OCI-LY7 (cell line): ENCODE measurements around the gene TTC28. TPM values are rescaled to one million over a fixed set of nuclear protein-coding genes. Genes with fewer than 3 reads are reported as not detected.

Experiments used
- BruUV-seq: library from RNA; stranded (reverse); fragments of 400-500 nt; replicated peaks from 2 replicates; lab custom pipeline; 2021; lab: Mats Ljungman, UMichigan
- CTCF ChIA-PET: fragments of 300-600 bp; sonication (Branson Sonifier 250); formaldehyde crosslinking; loops from one replicate; lab custom pipeline; 2022; ENCODE audit warnings: antibody characterized with exemption; ENCODE audit not compliant: unreplicated experiment; lab: Charles Lee
- POLR2A ChIA-PET: fragments of 300-600 bp; sonication (Branson Sonifier 250); formaldehyde crosslinking; loops from one replicate; lab custom pipeline; 2022; ENCODE audit warnings: antibody characterized with exemption; lab: Charles Lee
- DNase-seq: peaks from one replicate; pipeline ENCODE4 v3.0.0-alpha.2; 2015; ENCODE audit warnings: low spot score
- H2AFZ ChIP-seq: fragments of 200-600 bp; sonication (generic), shearing (Covaris generic); 2 replicates; pipeline ENCODE4 v1.6.1; 2014; ENCODE audit warnings: mild to moderate bottlenecking, antibody characterized with exemption, low read length, moderate library complexity
- H3K27ac ChIP-seq: fragments of 200-600 bp; sonication (generic); 2 replicates; pipeline ENCODE4 v1.5.1; 2014; ENCODE audit warnings: mixed run types, low read depth, mild to moderate bottlenecking, moderate library complexity, low read length, inconsistent platforms; ENCODE audit not compliant: poor library complexity, severe bottlenecking
- H3K36me3 ChIP-seq: fragments of 200-600 bp; sonication (generic); 2 replicates; pipeline ENCODE4 v1.6.1; 2014; ENCODE audit warnings: mild to moderate bottlenecking, antibody characterized with exemption, low read length, moderate library complexity, mixed read lengths; ENCODE audit not compliant: insufficient read depth
- H3K4me1 ChIP-seq: fragments of 200-600 bp; sonication (generic); 2 replicates; pipeline ENCODE4 v1.5.1; 2014; ENCODE audit warnings: mild to moderate bottlenecking, low read length; ENCODE audit not compliant: insufficient read depth, poor library complexity, severe bottlenecking
- H3K4me2 ChIP-seq: fragments of 200-600 bp; sonication (generic); 2 replicates; pipeline ENCODE4 v1.6.1; 2014; ENCODE audit warnings: mild to moderate bottlenecking, low read length
- H3K4me3 ChIP-seq: fragments of 200-600 bp; sonication (generic); 2 replicates; pipeline ENCODE4 v1.5.1; 2014; ENCODE audit warnings: mild to moderate bottlenecking, low read depth, low read length; ENCODE audit not compliant: poor library complexity, severe bottlenecking
- H3K79me2 ChIP-seq: fragments of 200-600 bp; sonication (generic); 2 replicates; pipeline ENCODE4 v1.6.1; 2016; ENCODE audit warnings: low read depth, mild to moderate bottlenecking, low read length, moderate library complexity, mixed read lengths; ENCODE audit not compliant: insufficient read depth
- H3K9me2 ChIP-seq: fragments of 200-600 bp; sonication (generic); 2 replicates; pipeline ENCODE4 v1.6.1; 2016; ENCODE audit warnings: mild to moderate bottlenecking, low read length, mixed read lengths; ENCODE audit not compliant: insufficient read depth
- H3K9me3 ChIP-seq: fragments of 200-600 bp; sonication (generic); 2 replicates; pipeline ENCODE4 v1.6.1; 2014; ENCODE audit warnings: mild to moderate bottlenecking, mixed run types, low read length, mixed read lengths
- H4K20me1 ChIP-seq: fragments of 200-600 bp; sonication (generic); 2 replicates; pipeline ENCODE4 v1.6.1; 2014; ENCODE audit warnings: mild to moderate bottlenecking, antibody characterized with exemption, low read length, moderate library complexity, mixed read lengths; ENCODE audit not compliant: insufficient read depth
- EZH2phosphoT487 ChIP-seq: fragments of 200-600 bp; sonication (generic); IDR thresholded peaks from 2 replicates; pipeline ENCODE4 v1.6.1; 2018; ENCODE audit warnings: low read depth, borderline replicate concordance, mild to moderate bottlenecking, mixed run types, antibody characterized with exemption, low read length, moderate library complexity, mixed read lengths
- intact Hi-C: fragments of 100-400 bp; cut with micrococcal nuclease; formaldehyde crosslinking; loops from one replicate; pipeline ENCODE4 v1.10.0; 2022; ENCODE audit not compliant: unreplicated experiment
- total RNA-seq, 2 experiments: library from RNA; depleted of rRNA in 1 of 2; stranded (reverse); fragments of >200 nt in 1 of 2; shearing (Covaris generic) in 1 of 2; gene quantifications; 2 replicates each; pipeline ENCODE4 v1.2.3, GENCODE V29; 2014 to 2022
- TF ChIP-seq, protein P1 (sequence below): fragments of 200-600 bp; sonication (generic); conservative IDR thresholded peaks from 2 replicates; pipeline ENCODE4 v1.5.1; 2014; ENCODE audit warnings: mild to moderate bottlenecking, antibody characterized with exemption, low read length, moderate library complexity, mixed read lengths

The TTC28 gene
- total RNA-seq, 2 experiments from 2014 or later = under 0.01 to 0.55 TPM

GRCh38 chr22:28148816-28149465 is 530.7 kb downstream of the TTC28 start:
- H3K9me3 ChIP-seq = no peaks in the 10 kb centered on the region
- no peak overlapping the region for H3K27ac ChIP-seq
- no peak for TF ChIP-seq EZH2phosphoT487
- TF ChIP-seq, protein P1, sequence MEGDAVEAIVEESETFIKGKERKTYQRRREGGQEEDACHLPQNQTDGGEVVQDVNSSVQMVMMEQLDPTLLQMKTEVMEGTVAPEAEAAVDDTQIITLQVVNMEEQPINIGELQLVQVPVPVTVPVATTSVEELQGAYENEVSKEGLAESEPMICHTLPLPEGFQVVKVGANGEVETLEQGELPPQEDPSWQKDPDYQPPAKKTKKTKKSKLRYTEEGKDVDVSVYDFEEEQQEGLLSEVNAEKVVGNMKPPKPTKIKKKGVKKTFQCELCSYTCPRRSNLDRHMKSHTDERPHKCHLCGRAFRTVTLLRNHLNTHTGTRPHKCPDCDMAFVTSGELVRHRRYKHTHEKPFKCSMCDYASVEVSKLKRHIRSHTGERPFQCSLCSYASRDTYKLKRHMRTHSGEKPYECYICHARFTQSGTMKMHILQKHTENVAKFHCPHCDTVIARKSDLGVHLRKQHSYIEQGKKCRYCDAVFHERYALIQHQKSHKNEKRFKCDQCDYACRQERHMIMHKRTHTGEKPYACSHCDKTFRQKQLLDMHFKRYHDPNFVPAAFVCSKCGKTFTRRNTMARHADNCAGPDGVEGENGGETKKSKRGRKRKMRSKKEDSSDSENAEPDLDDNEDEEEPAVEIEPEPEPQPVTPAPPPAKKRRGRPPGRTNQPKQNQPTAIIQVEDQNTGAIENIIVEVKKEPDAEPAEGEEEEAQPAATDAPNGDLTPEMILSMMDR = no peak
- no peak overlapping the region for H3K4me2 ChIP-seq
- H3K4me3 ChIP-seq = no peak overlapping the region
- H3K79me2 ChIP-seq = no peaks in the 10 kb centered on the region
- ChIA-PET CTCF (no interaction called here), POLR2A (interaction anchor here (0.7 kb wide), 1 partner anchor 296 kb away, joined by 3 read pairs; no protein-coding TSS in a partner anchor)
- BruUV-seq = no TSS peak
- intact Hi-C loops = no loop called here
- H3K36me3 ChIP-seq = no peaks in the 10 kb centered on the region
- H3K4me1 ChIP-seq = no peaks in the 10 kb centered on the region
- no peaks in the 10 kb centered on the region for H4K20me1 ChIP-seq
- no peak for DNase-seq
- no peak overlapping the region for H2AFZ ChIP-seq
- no peaks in the 10 kb centered on the region for H3K9me2 ChIP-seq

DNA sequence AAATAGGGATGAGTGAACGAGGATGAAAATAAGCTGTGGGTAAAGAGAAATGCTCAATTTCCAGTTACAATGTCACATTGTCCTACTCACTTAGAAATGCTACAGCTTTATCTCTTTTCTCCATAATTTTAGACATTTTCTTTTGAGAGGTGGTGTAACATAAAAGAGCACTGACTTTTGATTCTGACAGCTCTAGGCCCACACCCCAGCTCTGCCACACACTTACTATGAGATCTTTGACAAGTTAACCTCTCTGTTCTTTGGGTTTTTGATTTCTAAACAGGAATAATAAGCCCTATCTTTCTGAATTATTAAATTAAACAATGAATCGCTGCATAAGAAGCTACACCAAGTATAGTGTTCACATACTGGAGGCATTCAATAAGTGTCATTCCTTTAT is 532.2 kb downstream of the TTC28 start:
- H3K9me2 ChIP-seq = no peaks in the 10 kb centered on the region
- ChIA-PET CTCF (no interaction called here), POLR2A (no interaction called here)
- H3K4me2 ChIP-seq = no peak overlapping the region
- H4K20me1 ChIP-seq = no peaks in the 10 kb centered on the region
- TF ChIP-seq, protein P1 = no peak
- TF ChIP-seq EZH2phosphoT487 = no peak
- no peaks in the 10 kb centered on the region for H3K79me2 ChIP-seq
- H3K9me3 ChIP-seq = no peaks in the 10 kb centered on the region
- no peak overlapping the region for H3K27ac ChIP-seq
- no peak overlapping the region for H3K4me3 ChIP-seq
- no peak overlapping the region for H2AFZ ChIP-seq
- no TSS peak for BruUV-seq
- no peaks in the 10 kb centered on the region for H3K4me1 ChIP-seq
- H3K36me3 ChIP-seq = no peaks in the 10 kb centered on the region
- no peak for DNase-seq
- intact Hi-C loops = no loop called here
